DOHH2 (cell line): ENCODE results near the gene KIF21B.
"Not testable (repeated sequence)": the region's sequence is repeated elsewhere in the genome, so short reads cannot be mapped to it uniquely, and the experiment has no call there.

Source experiments
- H3F3A ChIP-seq: fragments of 200-600 bp; sonication (generic), shearing (Covaris generic); 2 replicates; pipeline ENCODE4 v1.6.0; 2016; ENCODE audit warnings: antibody characterized with exemption, mild to moderate bottlenecking; ENCODE audit not compliant: control insufficient read depth, insufficient read depth
- H3K27ac ChIP-seq: fragments of 200-600 bp; sonication (generic); 2 replicates; pipeline ENCODE4 v1.5.1; 2014; ENCODE audit warnings: low read depth, mild to moderate bottlenecking, low read length, moderate library complexity
- H3K27me3 ChIP-seq: fragments of 200-600 bp; sonication (generic); 2 replicates; pipeline ENCODE4 v1.6.1; 2014; ENCODE audit warnings: mild to moderate bottlenecking, low read length, mixed read lengths; ENCODE audit not compliant: control insufficient read depth
- H3K36me3 ChIP-seq: fragments of 200-600 bp; sonication (generic); 2 replicates; pipeline ENCODE4 v1.6.1; 2014; ENCODE audit warnings: mild to moderate bottlenecking, low read length, moderate library complexity, mixed read lengths; ENCODE audit not compliant: control insufficient read depth
- H3K4me1 ChIP-seq: fragments of 200-600 bp; sonication (generic); 2 replicates; pipeline ENCODE4 v1.6.1; 2014; ENCODE audit warnings: mild to moderate bottlenecking, low read length, mixed read lengths; ENCODE audit not compliant: control insufficient read depth
- H3K4me2 ChIP-seq: fragments of 200-600 bp; sonication (generic); 2 replicates; pipeline ENCODE4 v1.6.0; 2014; ENCODE audit warnings: mild to moderate bottlenecking, low read length, moderate library complexity
- H3K4me3 ChIP-seq: fragments of 200-600 bp; sonication (generic); 2 replicates; pipeline ENCODE4 v1.5.1; 2014; ENCODE audit warnings: mild to moderate bottlenecking, low read length, mixed read lengths
- H3K79me2 ChIP-seq: fragments of 200-600 bp; sonication (generic); 2 replicates; pipeline ENCODE4 v1.6.1; 2014; ENCODE audit warnings: mild to moderate bottlenecking, low read length, mixed read lengths; ENCODE audit not compliant: control insufficient read depth
- H3K9me2 ChIP-seq: fragments of 200-600 bp; sonication (generic); replicated peaks from 2 replicates; pipeline ENCODE4 v1.6.1; 2014; ENCODE audit warnings: mild to moderate bottlenecking, low read length, mixed read lengths; ENCODE audit not compliant: control insufficient read depth
- H3K9me3 ChIP-seq: fragments of 200-600 bp; sonication (generic); 2 replicates; pipeline ENCODE4 v1.6.1; 2014; ENCODE audit warnings: antibody characterized with exemption, low read length, mixed read lengths; ENCODE audit not compliant: control insufficient read depth, insufficient read depth
- H4K20me1 ChIP-seq: fragments of 200-600 bp; sonication (generic); 2 replicates; pipeline ENCODE4 v1.6.0; 2014; ENCODE audit warnings: low read depth, mild to moderate bottlenecking, antibody characterized with exemption, low read length, moderate library complexity; ENCODE audit not compliant: control insufficient read depth, insufficient read depth
- CTCF ChIP-seq: fragments of 200-600 bp; sonication (generic); IDR thresholded peaks from one replicate; pipeline ENCODE4 v1.5.1; 2014; ENCODE audit warnings: antibody characterized with exemption, mild to moderate bottlenecking, low read depth, low read length; ENCODE audit not compliant: poor library complexity, severe bottlenecking
- EZH2phosphoT487 ChIP-seq: fragments of 200-600 bp; sonication (generic); IDR thresholded peaks from 2 replicates; pipeline ENCODE4 v1.6.1; 2017; ENCODE audit warnings: borderline replicate concordance, mild to moderate bottlenecking, antibody characterized with exemption, low read length, moderate library complexity, mixed read lengths

KIF21B gene

GRCh38 chr1:200963076-200963475 lies 60.4 kb downstream of the KIF21B start:
- Histone ChIP-seq H3K9me3 (no peaks in the 10 kb centered on the region), H3K9me2 (no peaks in the 10 kb centered on the region), H3K4me1 (peaks cover 15% of the 10 kb centered on the region), H3K27me3 (no peaks in the 10 kb centered on the region), H3K4me3 (no peak overlapping the region), H3K79me2 (no peaks in the 10 kb centered on the region), H4K20me1 (no peaks in the 10 kb centered on the region), H3K36me3 (no peaks in the 10 kb centered on the region), H3F3A (no peaks in the 10 kb centered on the region), H3K27ac (no peak overlapping the region), H3K4me2 (no peak overlapping the region)
- no peak for TF ChIP-seq EZH2phosphoT487
- no peak for TF ChIP-seq CTCF

- Histone ChIP-seq H3K4me3 (no peak overlapping the region), H3K36me3 (no peaks in the 10 kb centered on the region), H3K9me3 (no peaks in the 10 kb centered on the region), H3K4me1 (peaks cover 15% of the 10 kb centered on the region), H3K4me2 (no peak overlapping the region), H3K27me3 (no peaks in the 10 kb centered on the region), H3K27ac (no peak overlapping the region), H3F3A (no peaks in the 10 kb centered on the region), H3K9me2 (no peaks in the 10 kb centered on the region), H3K79me2 (no peaks in the 10 kb centered on the region), H4K20me1 (no peaks in the 10 kb centered on the region)
- TF ChIP-seq CTCF (no peak), EZH2phosphoT487 (no peak)
Measured at GRCh38 chr1:200962631-200963030, 60.9 kb downstream of the KIF21B start.

- not testable (repeated sequence) for H3K36me3 ChIP-seq, H4K20me1 ChIP-seq, H3K27me3 ChIP-seq, H3K9me3 ChIP-seq, H3K79me2 ChIP-seq, H3F3A ChIP-seq, H3K4me3 ChIP-seq, H3K4me2 ChIP-seq, H3K27ac ChIP-seq, H3K9me2 ChIP-seq
- H3K4me1 ChIP-seq, result peaks cover 15% of the 10 kb centered on the region
Measured at GRCh38 chr1:200962151-200962550, 61.4 kb downstream of the KIF21B start.

GRCh38 chr1:200960948-200961340 lies 62.6 kb downstream of the KIF21B start:
- H3K4me1 ChIP-seq, result peaks cover 15% of the 10 kb centered on the region
- H3F3A ChIP-seq, result no peaks in the 10 kb centered on the region
- H3K4me3 ChIP-seq, result no peak overlapping the region
- H3K36me3 ChIP-seq, result no peaks in the 10 kb centered on the region
- no peaks in the 10 kb centered on the region for H3K9me2 ChIP-seq
- H3K27ac ChIP-seq, result no peak overlapping the region
- H3K79me2 ChIP-seq, result no peaks in the 10 kb centered on the region
- H4K20me1 ChIP-seq, result no peaks in the 10 kb centered on the region
- H3K27me3 ChIP-seq, result no peaks in the 10 kb centered on the region
- peak overlapping the region; percentile 53 for H3K4me2 ChIP-seq
- TF ChIP-seq EZH2phosphoT487 (no peak), CTCF (no peak)
- H3K9me3 ChIP-seq, result no peaks in the 10 kb centered on the region
